Measurements from ENCODE around the gene COQ6. TPM values are rescaled to one million over a fixed set of nuclear protein-coding genes. Genes with fewer than 3 reads are reported as not detected.

The COQ6 gene
- total and polyA plus RNA-seq, 2 of the 8 experiments (the other 6 are each of a cell fraction or from before 2014, with no cell fraction given), result 9.5 to 15.5 TPM

DNA sequence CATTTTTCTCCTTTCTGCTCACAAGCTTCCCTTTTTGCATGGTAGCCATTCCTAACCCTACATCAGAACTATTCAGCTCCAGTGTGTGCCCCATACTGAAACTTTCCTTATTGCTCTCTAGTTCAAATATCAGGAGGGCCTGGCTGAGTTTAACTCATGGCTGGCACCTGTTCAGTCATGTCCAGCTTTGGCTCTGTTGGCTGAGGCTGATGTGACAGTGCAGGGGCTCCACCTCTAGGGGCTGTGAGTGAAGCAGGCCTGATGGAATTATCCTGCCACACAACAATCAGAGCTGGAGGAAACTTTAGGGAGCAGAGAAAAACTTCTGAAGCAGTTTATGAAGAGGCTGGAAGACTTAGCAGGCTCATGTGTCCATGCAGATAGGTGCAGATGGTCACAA is 8.5 kb downstream of the COQ6 start:
- no peaks in the 10 kb centered on the region for H4K20me1 ChIP-seq (replicated peaks in 1 of 2; ENCODE audit: control insufficient read depth in 1 of 2, insufficient read depth in 2 of 2, low read length in 2 of 2)
- CTCF ChIA-PET (ENCODE audit: partially characterized antibody), result interaction anchor here (0.6 to 1.7 kb wide), 6 partner anchors 11 to 77 kb away, joined by 3 to 4 read pairs (median 3); no protein-coding TSS in a partner anchor
- peaks cover 2 to 20% (median 10%) of the 10 kb centered on the region in 4 experiments; a peak in 6 of 8 replicates for H3K36me3 ChIP-seq (ENCODE audit: control insufficient read depth in 2 of 4, insufficient read depth in 4 of 4, low read length in 3 of 4)
- H3K4me2 ChIP-seq (ENCODE audit: insufficient read depth in 1 of 2, low read depth in 2 of 2, low read length in 2 of 2), result no peak overlapping the region
- H3K27me3 ChIP-seq (replicated peaks in 1 of 4; ENCODE audit: control insufficient read depth in 3 of 4, extremely low read depth in 1 of 4, insufficient read depth in 3 of 4, low read length in 3 of 4), result no peaks in the 10 kb centered on the region
- H3K79me2 ChIP-seq (ENCODE audit: control insufficient read depth in 1 of 2, insufficient read depth in 2 of 2, low read length in 2 of 2), result no peaks in the 10 kb centered on the region
- no peak overlapping the region for H2BK5ac ChIP-seq (ENCODE audit: low read depth, low read length)
- H3K18ac ChIP-seq (ENCODE audit: extremely low read depth, low read length), result no peak overlapping the region
- no peak overlapping the region for H2BK15ac ChIP-seq (ENCODE audit: low read length)
- H3K9me3 ChIP-seq (ENCODE audit: insufficient read depth in 2 of 2, low read depth in 1 of 2, low read length in 1 of 2), result no peaks in the 10 kb centered on the region
- DNase-seq (ENCODE audit: low read depth in 1 of 2, low spot score in 2 of 2) (no peak), FAIRE-seq (no peak)
- H2AK5ac ChIP-seq (ENCODE audit: low read depth, low read length), result no peak overlapping the region
- H3K23ac ChIP-seq (ENCODE audit: insufficient read length), result no peak overlapping the region
- H4K91ac ChIP-seq (replicated peaks; ENCODE audit: insufficient read length, low read length), result no peak overlapping the region
- H3K4ac ChIP-seq (replicated peaks; ENCODE audit: insufficient read length, low read depth, low read length), result no peak overlapping the region
- no peak overlapping the region for H2BK20ac ChIP-seq (ENCODE audit: low read length)
- H3K9ac ChIP-seq (replicated peaks in 1 of 4; ENCODE audit: extremely low read depth in 1 of 4, low read depth in 3 of 4, low read length in 3 of 4), result no peak overlapping the region
- no peak overlapping the region for H4K8ac ChIP-seq (ENCODE audit: extremely low read depth, insufficient read depth, low read length)
- no peak overlapping the region for H3K4me3 ChIP-seq (ENCODE audit: extremely low read depth in 1 of 4, insufficient read depth in 2 of 4, low read depth in 3 of 4, low read length in 4 of 4)
- no peak overlapping the region for H3K27ac ChIP-seq (ENCODE audit: low read depth, low read length)
- H3K79me1 ChIP-seq (ENCODE audit: low read depth, low read length), result no peaks in the 10 kb centered on the region
- POLR2A ChIA-PET (ENCODE audit: partially characterized antibody), result no interaction called here
- H3K23me2 ChIP-seq (ENCODE audit: low read depth, low read length), result no peaks in the 10 kb centered on the region
- H3K14ac ChIP-seq (ENCODE audit: insufficient read length), result no peak overlapping the region
- H4K5ac ChIP-seq (ENCODE audit: insufficient read length, low read depth, low read length), result no peak overlapping the region
- H3K4me1 ChIP-seq (replicated peaks in 1 of 4; ENCODE audit: control insufficient read depth in 3 of 4, insufficient read depth in 4 of 4, low read length in 3 of 4), result no peaks in the 10 kb centered on the region
- no peak overlapping the region for H3K56ac ChIP-seq (replicated peaks; ENCODE audit: insufficient read length, low read depth, low read length)
- H2BK120ac ChIP-seq (replicated peaks; ENCODE audit: low read depth, low read length), result no peak overlapping the region
- no peak overlapping the region for H2AFZ ChIP-seq (ENCODE audit: low read length)
- H2BK12ac ChIP-seq (ENCODE audit: low read depth, low read length), result no peak overlapping the region
- no peak for TF ChIP-seq JUND (IDR thresholded peaks at IDR 0.05; ENCODE audit: low read length)
- TF ChIP-seq SP2 (IDR thresholded peaks at IDR 0.05; ENCODE audit: low read length), result no peak
- TF ChIP-seq SUZ12 (IDR thresholded peaks at IDR 0.05; ENCODE audit: low read length), result no peak
- no peak for TF ChIP-seq CHD1 (IDR thresholded peaks at IDR 0.05; ENCODE audit: low read depth, low read length)
- TF ChIP-seq CHD2 (IDR thresholded peaks at IDR 0.05; ENCODE audit: low read length), result no peak
- no peak for TF ChIP-seq POLR2AphosphoS5 (IDR thresholded peaks at IDR 0.05; ENCODE audit: low read depth, low read length)
- TF ChIP-seq EP300 (IDR thresholded peaks at IDR 0.05; ENCODE audit: borderline replicate concordance in 1 of 2, low read depth in 2 of 2, low read length in 2 of 2), result no peak
- no peak for TF ChIP-seq JUN (IDR thresholded peaks at IDR 0.05; ENCODE audit: low read depth, low read length)
- no peak for TF ChIP-seq SIX5 (IDR thresholded peaks at IDR 0.05; ENCODE audit: low read depth, low read length)
- no peak for TF ChIP-seq TAF1 (IDR thresholded peaks at IDR 0.05; ENCODE audit: low read depth, low read length)
- TF ChIP-seq KDM1A (IDR thresholded peaks at IDR 0.05; ENCODE audit: borderline replicate concordance, low read length), result no peak
- no peak for TF ChIP-seq SAP30 (IDR thresholded peaks at IDR 0.05; ENCODE audit: insufficient read depth, insufficient replicate concordance, low read length)
- no peak for TF ChIP-seq RBBP5 (IDR thresholded peaks at IDR 0.05; ENCODE audit: borderline replicate concordance, low read depth, low read length)
- no peak for TF ChIP-seq SP1 (IDR thresholded peaks at IDR 0.05; ENCODE audit: low read depth, low read length)
- TF ChIP-seq CTBP2 (IDR thresholded peaks at IDR 0.05; ENCODE audit: borderline replicate concordance, insufficient read depth, insufficient read length, low read length), result no peak
- TF ChIP-seq YY1 (IDR thresholded peaks at IDR 0.05; ENCODE audit: low read depth, low read length), result no peak
- no peak for TF ChIP-seq RXRA (IDR thresholded peaks at IDR 0.05; ENCODE audit: insufficient read depth, low read depth, low read length)
